Astrocyte of the cerebellum (primary cell): ENCODE measurements around the gene PRSS56.

Source experiments
- DNase-seq: peaks from one replicate; pipeline ENCODE4 v3.0.0-alpha.2; 2011; ENCODE audit warnings: low read depth
- H3K4me3 ChIP-seq: 2 replicates; pipeline ENCODE4 v1.5.1; 2011; ENCODE audit warnings: mild to moderate bottlenecking, low read depth, low read length, moderate library complexity
- CTCF ChIP-seq: IDR thresholded peaks from 2 replicates; pipeline ENCODE4 v1.5.1; 2012; ENCODE audit warnings: low read length, low read depth, moderate library complexity, mild to moderate bottlenecking; ENCODE audit errors: missing control alignments
- in situ Hi-C: cut with HindIII; loops from 2 replicates; pipeline ENCODE4 v1.10.0; 2017; ENCODE audit warnings: low sequenced_read_pairs

Gene PRSS56

DNA sequence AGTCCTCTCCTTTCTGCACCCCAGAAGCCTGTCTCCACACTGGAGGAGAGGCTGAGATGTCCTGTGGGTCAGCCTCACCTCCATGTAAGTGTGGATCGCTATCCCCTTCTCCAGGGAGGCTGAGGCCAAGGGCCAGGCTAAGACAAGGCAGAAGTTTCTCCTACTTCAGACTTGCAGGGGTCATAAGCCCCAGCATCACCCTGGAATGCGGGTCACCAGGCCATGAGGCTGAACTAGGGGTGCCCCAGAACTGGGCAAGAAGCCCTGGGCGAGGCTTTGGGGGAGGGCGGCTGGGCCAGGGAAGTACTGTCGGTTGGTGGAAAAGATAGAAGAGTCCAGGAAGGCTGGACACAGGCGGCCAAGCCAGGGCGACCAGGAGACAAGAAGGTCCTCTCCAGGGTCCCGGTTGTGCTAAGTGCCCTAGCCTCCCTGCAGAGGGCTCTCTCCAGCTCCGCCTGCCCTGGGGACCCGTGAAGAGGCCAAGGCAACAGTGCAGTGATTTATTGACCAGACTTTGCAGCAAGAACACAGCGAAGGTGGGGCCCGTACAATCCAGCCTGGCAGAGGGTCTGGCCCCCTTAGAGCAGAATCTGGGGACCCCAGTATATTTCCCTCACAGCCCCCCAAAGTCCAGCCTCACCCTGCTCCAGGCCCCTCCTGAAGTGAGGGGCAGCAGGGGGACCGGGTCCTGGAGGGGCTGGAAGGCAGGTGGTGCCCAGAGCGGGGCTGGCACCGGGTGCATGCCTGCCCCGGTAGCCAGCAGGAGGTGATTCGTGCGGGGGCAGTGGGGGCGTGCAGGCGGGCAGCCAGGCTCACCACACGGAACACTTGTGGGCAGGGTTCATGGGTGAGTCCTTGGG, 40.6 kb upstream of the PRSS56 start:
- no peak for DNase-seq
- in situ Hi-C loops = no loop called here

GRCh38 chr2:232480201-232481190, 39.7 kb upstream of the PRSS56 start:
- no peak for TF ChIP-seq CTCF
- DNase-seq = no peak
- in situ Hi-C loops = no loop called here
- H3K4me3 ChIP-seq = no peak overlapping the region

More for the DNA sequence above, 40.6 kb upstream of the PRSS56 start:
- H3K4me3 ChIP-seq = no peak overlapping the region
- TF ChIP-seq CTCF = no peak

DNA sequence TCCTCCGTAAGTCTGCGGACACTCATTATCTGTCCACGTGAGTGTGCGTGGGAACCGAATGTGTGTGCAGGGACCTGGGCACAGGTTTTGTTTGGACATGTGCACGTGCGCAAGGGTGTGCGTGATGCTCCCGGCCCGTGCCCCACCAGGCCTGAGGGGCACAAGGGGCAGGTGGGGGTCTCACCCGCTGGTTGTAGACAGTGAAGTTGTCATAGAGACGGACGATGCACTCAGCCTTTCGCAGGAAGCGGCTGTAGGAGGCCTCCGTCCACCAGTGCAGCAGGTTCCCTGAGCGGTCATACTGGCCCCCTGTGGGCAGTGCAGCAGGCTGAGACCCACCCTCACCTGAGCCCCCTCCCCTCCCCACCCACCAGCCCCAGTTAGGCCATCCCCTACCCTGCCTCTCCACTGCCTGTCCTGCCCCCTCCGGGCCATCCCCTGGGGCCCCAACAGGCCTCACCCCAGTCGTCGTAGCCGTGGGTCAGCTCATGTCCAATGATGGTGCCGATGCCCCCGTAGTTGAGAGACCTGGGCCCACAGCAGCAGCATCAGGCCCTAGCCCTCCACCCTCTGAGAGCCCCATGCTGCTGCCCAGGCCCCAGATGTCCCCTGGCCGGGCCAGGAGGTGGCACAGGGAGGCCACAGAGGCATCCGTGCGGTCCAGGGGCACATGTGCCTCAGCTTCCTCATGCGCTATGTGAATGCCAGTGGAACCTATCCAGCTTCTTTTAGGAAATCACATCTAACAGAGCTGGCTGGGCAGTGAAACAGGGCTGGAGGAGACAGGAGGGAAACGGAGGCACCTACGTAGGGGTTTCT, 38.7 kb upstream of the PRSS56 start:
- TF ChIP-seq CTCF = no peak
- no peak for DNase-seq
- in situ Hi-C loops = no loop called here
- no peak overlapping the region for H3K4me3 ChIP-seq

- DNase-seq = no peak
- in situ Hi-C loops = no loop called here
- H3K4me3 ChIP-seq = no peak overlapping the region
- TF ChIP-seq CTCF = no peak
Observed at GRCh38 chr2:232482301-232483238, 37.6 kb upstream of the PRSS56 start.

GRCh38 chr2:232483311-232483922, 36.8 kb upstream of the PRSS56 start:
- no peak for TF ChIP-seq CTCF
- no peak for DNase-seq
- in situ Hi-C loops = no loop called here
- no peak overlapping the region for H3K4me3 ChIP-seq
